ENCODE results near the gene NMUR2.

DNA sequence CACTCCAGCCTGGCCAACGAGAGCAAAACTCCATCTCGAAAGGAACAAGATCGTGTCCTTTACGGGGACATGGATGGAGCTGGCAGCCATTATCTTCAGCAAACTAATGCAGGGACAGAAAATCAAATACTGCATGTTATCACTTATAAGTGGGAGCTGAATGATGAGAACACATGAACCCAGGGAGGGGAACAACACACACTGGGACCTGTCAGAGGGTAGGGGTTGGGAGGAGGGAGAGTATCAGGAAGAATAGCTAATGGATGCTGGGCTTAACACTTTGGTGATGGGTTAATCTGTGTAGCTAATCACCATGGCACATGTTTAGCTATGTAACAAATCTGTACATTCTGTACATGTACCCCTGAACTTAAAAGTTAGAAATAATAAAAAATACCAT lies 40.9 kb downstream of the NMUR2 start:
- TF ChIP-seq POLR2A (IDR thresholded peaks at IDR 0.05) = no peak
- TF ChIP-seq, protein P1, sequence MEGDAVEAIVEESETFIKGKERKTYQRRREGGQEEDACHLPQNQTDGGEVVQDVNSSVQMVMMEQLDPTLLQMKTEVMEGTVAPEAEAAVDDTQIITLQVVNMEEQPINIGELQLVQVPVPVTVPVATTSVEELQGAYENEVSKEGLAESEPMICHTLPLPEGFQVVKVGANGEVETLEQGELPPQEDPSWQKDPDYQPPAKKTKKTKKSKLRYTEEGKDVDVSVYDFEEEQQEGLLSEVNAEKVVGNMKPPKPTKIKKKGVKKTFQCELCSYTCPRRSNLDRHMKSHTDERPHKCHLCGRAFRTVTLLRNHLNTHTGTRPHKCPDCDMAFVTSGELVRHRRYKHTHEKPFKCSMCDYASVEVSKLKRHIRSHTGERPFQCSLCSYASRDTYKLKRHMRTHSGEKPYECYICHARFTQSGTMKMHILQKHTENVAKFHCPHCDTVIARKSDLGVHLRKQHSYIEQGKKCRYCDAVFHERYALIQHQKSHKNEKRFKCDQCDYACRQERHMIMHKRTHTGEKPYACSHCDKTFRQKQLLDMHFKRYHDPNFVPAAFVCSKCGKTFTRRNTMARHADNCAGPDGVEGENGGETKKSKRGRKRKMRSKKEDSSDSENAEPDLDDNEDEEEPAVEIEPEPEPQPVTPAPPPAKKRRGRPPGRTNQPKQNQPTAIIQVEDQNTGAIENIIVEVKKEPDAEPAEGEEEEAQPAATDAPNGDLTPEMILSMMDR (IDR thresholded peaks at IDR 0.05 in 8 of 11, conservative IDR thresholded peaks at IDR 0.05 in 3 of 11) = no peak
- no peak for TF ChIP-seq POLR2AphosphoS5 (IDR thresholded peaks at IDR 0.05)
